ENCODE measurements around the gene CPO. TPM values are rescaled to one million over a fixed set of nuclear protein-coding genes. Genes with fewer than 3 reads are reported as not detected.

Gene CPO
- total and polyA plus RNA-seq, 9 donors = 0.17 to 31.8 (median 0.34) TPM; not detected in 3

GRCh38 chr2:206993396-206993911 is 54.1 kb downstream of the CPO start:
- peaks cover 2% of the 10 kb centered on the region for H3K4me1 ChIP-seq (ENCODE audit: insufficient read depth)
- no peak overlapping the region for H3K27ac ChIP-seq
- H3K27me3 ChIP-seq = no peaks in the 10 kb centered on the region
- DNase-seq = no peak
- TF ChIP-seq EP300 (IDR thresholded peaks at IDR 0.05) (no peak), POLR2A (IDR thresholded peaks at IDR 0.05) (no peak)
- TF ChIP-seq, protein P1, sequence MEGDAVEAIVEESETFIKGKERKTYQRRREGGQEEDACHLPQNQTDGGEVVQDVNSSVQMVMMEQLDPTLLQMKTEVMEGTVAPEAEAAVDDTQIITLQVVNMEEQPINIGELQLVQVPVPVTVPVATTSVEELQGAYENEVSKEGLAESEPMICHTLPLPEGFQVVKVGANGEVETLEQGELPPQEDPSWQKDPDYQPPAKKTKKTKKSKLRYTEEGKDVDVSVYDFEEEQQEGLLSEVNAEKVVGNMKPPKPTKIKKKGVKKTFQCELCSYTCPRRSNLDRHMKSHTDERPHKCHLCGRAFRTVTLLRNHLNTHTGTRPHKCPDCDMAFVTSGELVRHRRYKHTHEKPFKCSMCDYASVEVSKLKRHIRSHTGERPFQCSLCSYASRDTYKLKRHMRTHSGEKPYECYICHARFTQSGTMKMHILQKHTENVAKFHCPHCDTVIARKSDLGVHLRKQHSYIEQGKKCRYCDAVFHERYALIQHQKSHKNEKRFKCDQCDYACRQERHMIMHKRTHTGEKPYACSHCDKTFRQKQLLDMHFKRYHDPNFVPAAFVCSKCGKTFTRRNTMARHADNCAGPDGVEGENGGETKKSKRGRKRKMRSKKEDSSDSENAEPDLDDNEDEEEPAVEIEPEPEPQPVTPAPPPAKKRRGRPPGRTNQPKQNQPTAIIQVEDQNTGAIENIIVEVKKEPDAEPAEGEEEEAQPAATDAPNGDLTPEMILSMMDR (IDR thresholded peaks at IDR 0.05) = no peak
- intact Hi-C loops (cut with DNase I) = no loop called here
- no peaks in the 10 kb centered on the region for H3K9me3 ChIP-seq
- WGBS, 3 donors = 57 to 74% (median 70%) methylated on average over 2 of the region's 2 CpGs
- no peaks in the 10 kb centered on the region for H3K36me3 ChIP-seq
- no peak overlapping the region for H3K4me3 ChIP-seq

- no peak for TF ChIP-seq POLR2A (IDR thresholded peaks at IDR 0.05)
- TF ChIP-seq, protein P1 (IDR thresholded peaks at IDR 0.05) = no peak
- no peak for TF ChIP-seq EP300 (IDR thresholded peaks at IDR 0.05)
- DNase-seq = no peak
- intact Hi-C loops (cut with DNase I) = no loop called here
- 67 to 75% (median 70%) methylated on average over 4 of the region's 4 CpGs for WGBS, 3 donors
- no peaks in the 10 kb centered on the region for H3K27me3 ChIP-seq
- no peaks in the 10 kb centered on the region for H3K9me3 ChIP-seq
- H3K27ac ChIP-seq = no peak overlapping the region
- no peak overlapping the region for H3K4me3 ChIP-seq
- H3K36me3 ChIP-seq = no peaks in the 10 kb centered on the region
- peaks cover 2% of the 10 kb centered on the region for H3K4me1 ChIP-seq (ENCODE audit: insufficient read depth)
Measured at GRCh38 chr2:206993964-206994363, 54.6 kb downstream of the CPO start.

- no peak for DNase-seq
- no peak for TF ChIP-seq POLR2A (IDR thresholded peaks at IDR 0.05)
- TF ChIP-seq, protein P1 (IDR thresholded peaks at IDR 0.05) = no peak
- TF ChIP-seq EP300 (IDR thresholded peaks at IDR 0.05) = no peak
- Histone ChIP-seq H3K4me1 (ENCODE audit: insufficient read depth) (no peaks in the 10 kb centered on the region), H3K27ac (no peak overlapping the region), H3K27me3 (no peaks in the 10 kb centered on the region), H3K36me3 (no peaks in the 10 kb centered on the region), H3K9me3 (peaks cover 0 to 4% of the 10 kb centered on the region in 2 donors), H3K4me3 (no peak overlapping the region)
- intact Hi-C loops (cut with DNase I) = no loop called here
Measured at GRCh38 chr2:206996556-206997065, 57.3 kb downstream of the CPO start.

- no peaks in the 10 kb centered on the region for H3K9me3 ChIP-seq
- TF ChIP-seq EP300 (IDR thresholded peaks at IDR 0.05) (no peak), POLR2A (IDR thresholded peaks at IDR 0.05) (no peak)
- TF ChIP-seq, protein P1 (IDR thresholded peaks at IDR 0.05) = no peak
- intact Hi-C loops (cut with DNase I) = no loop called here
- H3K4me3 ChIP-seq = no peak overlapping the region
- no peak for DNase-seq
- no peaks in the 10 kb centered on the region for H3K36me3 ChIP-seq
- H3K27ac ChIP-seq = no peak overlapping the region
- H3K27me3 ChIP-seq = no peaks in the 10 kb centered on the region
- H3K4me1 ChIP-seq (ENCODE audit: insufficient read depth) = no peaks in the 10 kb centered on the region
- 24 to 31% (median 25%) methylated on average over 1 of the region's 1 CpG for WGBS, 3 donors
Measured at GRCh38 chr2:207008105-207008990, 69.0 kb downstream of the CPO start.
